Measurements from ENCODE around the gene MRPS18A. TPM values are rescaled to one million over a fixed set of nuclear protein-coding genes. Genes with fewer than 3 reads are reported as not detected.

The MRPS18A gene
- total and polyA plus RNA-seq, 2 of the 13 experiments (the other 11 are each of a cell fraction or from before 2014, with no cell fraction given) = 87.8 to 89.1 TPM

DNA sequence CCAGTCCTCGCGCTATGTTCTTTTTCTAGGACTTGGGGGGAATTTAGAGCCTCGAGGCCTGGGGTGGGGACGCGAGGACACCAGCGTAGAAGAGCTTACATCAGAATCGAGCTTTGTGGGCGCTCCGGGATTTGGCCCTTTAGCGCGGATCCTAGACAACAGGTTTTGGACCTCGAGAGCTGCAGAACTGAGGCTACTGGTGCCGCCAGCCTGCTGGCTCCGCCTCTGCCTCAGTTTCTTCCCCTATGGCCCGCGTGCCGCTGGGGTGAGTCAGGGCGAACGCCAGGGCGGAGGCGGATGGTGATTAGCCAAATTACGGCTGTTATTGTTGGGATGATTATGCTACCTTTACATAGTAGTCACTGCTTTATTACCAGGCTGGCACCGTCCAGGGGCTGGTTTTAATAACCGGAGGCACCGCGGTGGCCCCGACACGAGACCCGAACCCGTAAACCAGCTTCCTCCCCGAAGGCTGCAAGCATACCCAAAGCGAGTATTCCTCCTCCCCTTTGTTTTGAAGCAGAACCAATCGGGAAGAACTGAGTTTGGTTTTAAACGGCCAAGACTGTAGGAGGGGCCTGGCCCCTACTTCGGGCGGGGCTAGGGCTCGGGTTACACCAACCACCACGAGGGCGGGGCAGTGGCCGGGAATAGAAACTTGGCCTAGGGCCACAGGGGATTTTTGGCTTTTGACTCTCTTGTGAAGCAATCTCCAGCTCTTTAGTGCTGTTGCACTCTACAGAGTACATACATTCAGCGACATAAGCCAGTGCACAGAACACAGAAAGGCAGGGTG lies 57.9 kb downstream of the MRPS18A start (continued):
- TF ChIP-seq, protein P1, sequence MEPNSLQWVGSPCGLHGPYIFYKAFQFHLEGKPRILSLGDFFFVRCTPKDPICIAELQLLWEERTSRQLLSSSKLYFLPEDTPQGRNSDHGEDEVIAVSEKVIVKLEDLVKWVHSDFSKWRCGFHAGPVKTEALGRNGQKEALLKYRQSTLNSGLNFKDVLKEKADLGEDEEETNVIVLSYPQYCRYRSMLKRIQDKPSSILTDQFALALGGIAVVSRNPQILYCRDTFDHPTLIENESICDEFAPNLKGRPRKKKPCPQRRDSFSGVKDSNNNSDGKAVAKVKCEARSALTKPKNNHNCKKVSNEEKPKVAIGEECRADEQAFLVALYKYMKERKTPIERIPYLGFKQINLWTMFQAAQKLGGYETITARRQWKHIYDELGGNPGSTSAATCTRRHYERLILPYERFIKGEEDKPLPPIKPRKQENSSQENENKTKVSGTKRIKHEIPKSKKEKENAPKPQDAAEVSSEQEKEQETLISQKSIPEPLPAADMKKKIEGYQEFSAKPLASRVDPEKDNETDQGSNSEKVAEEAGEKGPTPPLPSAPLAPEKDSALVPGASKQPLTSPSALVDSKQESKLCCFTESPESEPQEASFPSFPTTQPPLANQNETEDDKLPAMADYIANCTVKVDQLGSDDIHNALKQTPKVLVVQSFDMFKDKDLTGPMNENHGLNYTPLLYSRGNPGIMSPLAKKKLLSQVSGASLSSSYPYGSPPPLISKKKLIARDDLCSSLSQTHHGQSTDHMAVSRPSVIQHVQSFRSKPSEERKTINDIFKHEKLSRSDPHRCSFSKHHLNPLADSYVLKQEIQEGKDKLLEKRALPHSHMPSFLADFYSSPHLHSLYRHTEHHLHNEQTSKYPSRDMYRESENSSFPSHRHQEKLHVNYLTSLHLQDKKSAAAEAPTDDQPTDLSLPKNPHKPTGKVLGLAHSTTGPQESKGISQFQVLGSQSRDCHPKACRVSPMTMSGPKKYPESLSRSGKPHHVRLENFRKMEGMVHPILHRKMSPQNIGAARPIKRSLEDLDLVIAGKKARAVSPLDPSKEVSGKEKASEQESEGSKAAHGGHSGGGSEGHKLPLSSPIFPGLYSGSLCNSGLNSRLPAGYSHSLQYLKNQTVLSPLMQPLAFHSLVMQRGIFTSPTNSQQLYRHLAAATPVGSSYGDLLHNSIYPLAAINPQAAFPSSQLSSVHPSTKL (CRISPR knock-in tag; IDR thresholded peaks at IDR 0.05) = peak; percentile 48; the same call in 1 of the 2 replicates
- TF ChIP-seq, protein P2, sequence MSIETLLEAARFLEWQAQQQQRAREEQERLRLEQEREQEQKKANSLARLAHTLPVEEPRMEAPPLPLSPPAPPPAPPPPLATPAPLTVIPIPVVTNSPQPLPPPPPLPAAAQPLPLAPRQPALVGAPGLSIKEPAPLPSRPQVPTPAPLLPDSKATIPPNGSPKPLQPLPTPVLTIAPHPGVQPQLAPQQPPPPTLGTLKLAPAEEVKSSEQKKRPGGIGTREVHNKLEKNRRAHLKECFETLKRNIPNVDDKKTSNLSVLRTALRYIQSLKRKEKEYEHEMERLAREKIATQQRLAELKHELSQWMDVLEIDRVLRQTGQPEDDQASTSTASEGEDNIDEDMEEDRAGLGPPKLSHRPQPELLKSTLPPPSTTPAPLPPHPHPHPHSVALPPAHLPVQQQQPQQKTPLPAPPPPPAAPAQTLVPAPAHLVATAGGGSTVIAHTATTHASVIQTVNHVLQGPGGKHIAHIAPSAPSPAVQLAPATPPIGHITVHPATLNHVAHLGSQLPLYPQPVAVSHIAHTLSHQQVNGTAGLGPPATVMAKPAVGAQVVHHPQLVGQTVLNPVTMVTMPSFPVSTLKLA (IDR thresholded peaks at IDR 0.05) = peak; percentile 66; the same call in 1 of the 2 replicates
- TF ChIP-seq, protein P3, sequence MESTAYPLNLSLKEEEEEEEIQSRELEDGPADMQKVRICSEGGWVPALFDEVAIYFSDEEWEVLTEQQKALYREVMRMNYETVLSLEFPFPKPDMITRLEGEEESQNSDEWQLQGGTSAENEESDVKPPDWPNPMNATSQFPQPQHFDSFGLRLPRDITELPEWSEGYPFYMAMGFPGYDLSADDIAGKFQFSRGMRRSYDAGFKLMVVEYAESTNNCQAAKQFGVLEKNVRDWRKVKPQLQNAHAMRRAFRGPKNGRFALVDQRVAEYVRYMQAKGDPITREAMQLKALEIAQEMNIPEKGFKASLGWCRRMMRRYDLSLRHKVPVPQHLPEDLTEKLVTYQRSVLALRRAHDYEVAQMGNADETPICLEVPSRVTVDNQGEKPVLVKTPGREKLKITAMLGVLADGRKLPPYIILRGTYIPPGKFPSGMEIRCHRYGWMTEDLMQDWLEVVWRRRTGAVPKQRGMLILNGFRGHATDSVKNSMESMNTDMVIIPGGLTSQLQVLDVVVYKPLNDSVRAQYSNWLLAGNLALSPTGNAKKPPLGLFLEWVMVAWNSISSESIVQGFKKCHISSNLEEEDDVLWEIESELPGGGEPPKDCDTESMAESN (CRISPR knock-in tag; conservative IDR thresholded peaks at IDR 0.05) = peak; percentile 17; the same call in 1 of the 2 replicates
- TF ChIP-seq THYN1 (CRISPR knock-in tag; IDR thresholded peaks at IDR 0.05; ENCODE audit: borderline replicate concordance, low read depth) = no peak
- TF ChIP-seq, protein P4, sequence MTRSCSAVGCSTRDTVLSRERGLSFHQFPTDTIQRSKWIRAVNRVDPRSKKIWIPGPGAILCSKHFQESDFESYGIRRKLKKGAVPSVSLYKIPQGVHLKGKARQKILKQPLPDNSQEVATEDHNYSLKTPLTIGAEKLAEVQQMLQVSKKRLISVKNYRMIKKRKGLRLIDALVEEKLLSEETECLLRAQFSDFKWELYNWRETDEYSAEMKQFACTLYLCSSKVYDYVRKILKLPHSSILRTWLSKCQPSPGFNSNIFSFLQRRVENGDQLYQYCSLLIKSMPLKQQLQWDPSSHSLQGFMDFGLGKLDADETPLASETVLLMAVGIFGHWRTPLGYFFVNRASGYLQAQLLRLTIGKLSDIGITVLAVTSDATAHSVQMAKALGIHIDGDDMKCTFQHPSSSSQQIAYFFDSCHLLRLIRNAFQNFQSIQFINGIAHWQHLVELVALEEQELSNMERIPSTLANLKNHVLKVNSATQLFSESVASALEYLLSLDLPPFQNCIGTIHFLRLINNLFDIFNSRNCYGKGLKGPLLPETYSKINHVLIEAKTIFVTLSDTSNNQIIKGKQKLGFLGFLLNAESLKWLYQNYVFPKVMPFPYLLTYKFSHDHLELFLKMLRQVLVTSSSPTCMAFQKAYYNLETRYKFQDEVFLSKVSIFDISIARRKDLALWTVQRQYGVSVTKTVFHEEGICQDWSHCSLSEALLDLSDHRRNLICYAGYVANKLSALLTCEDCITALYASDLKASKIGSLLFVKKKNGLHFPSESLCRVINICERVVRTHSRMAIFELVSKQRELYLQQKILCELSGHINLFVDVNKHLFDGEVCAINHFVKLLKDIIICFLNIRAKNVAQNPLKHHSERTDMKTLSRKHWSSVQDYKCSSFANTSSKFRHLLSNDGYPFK (CRISPR knock-in tag; IDR thresholded peaks at IDR 0.05; ENCODE audit: borderline replicate concordance) = peak; percentile 53; the same call in 1 of the 2 replicates
- TF ChIP-seq PITX1 (CRISPR knock-in tag; IDR thresholded peaks at IDR 0.05) = peak; percentile 84
- TF ChIP-seq, protein P5, sequence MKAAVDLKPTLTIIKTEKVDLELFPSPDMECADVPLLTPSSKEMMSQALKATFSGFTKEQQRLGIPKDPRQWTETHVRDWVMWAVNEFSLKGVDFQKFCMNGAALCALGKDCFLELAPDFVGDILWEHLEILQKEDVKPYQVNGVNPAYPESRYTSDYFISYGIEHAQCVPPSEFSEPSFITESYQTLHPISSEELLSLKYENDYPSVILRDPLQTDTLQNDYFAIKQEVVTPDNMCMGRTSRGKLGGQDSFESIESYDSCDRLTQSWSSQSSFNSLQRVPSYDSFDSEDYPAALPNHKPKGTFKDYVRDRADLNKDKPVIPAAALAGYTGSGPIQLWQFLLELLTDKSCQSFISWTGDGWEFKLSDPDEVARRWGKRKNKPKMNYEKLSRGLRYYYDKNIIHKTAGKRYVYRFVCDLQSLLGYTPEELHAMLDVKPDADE (CRISPR knock-in tag; IDR thresholded peaks at IDR 0.05) = 0 out of 2 replicates have a peak, but pooled peaks have one; percentile 68
- TF ChIP-seq SKI (IDR thresholded peaks at IDR 0.05; ENCODE audit: partially characterized antibody) = peak; percentile 61
- TF ChIP-seq ZMYM4 (CRISPR knock-in tag; IDR thresholded peaks at IDR 0.05) = peak; percentile 82
- peak; percentile 38 for TF ChIP-seq TAF1 (CRISPR knock-in tag; IDR thresholded peaks at IDR 0.05)
- peak; percentile 92 for TF ChIP-seq FOXM1 (CRISPR knock-in tag; IDR thresholded peaks at IDR 0.05)
- TF ChIP-seq ZNF713 (CRISPR knock-in tag; IDR thresholded peaks at IDR 0.05) = no peak
- TF ChIP-seq, protein P6, sequence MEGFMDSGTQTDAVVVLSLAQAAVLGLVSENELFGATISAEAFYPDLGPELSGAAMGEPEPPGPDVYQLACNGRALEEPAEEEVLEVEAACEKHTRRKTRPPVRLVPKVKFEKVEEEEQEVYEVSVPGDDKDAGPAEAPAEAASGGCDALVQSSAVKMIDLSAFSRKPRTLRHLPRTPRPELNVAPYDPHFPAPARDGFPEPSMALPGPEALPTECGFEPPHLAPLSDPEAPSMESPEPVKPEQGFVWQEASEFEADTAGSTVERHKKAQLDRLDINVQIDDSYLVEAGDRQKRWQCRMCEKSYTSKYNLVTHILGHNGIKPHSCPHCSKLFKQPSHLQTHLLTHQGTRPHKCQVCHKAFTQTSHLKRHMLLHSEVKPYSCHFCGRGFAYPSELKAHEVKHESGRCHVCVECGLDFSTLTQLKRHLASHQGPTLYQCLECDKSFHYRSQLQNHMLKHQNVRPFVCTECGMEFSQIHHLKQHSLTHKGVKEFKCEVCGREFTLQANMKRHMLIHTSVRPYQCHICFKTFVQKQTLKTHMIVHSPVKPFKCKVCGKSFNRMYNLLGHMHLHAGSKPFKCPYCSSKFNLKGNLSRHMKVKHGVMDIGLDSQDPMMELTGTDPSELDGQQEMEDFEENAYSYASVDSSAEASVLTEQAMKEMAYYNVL (CRISPR knock-in tag; IDR thresholded peaks at IDR 0.05; ENCODE audit: borderline replicate concordance) = peak; percentile 66; the same call in 1 of the 2 replicates

Data from HepG2 (cell line).